ENCODE results near the gene RFTN1.
A peak's percentile ranks its signal among the peaks of the same experiment; 100 is the strongest.

The RFTN1 gene

DNA sequence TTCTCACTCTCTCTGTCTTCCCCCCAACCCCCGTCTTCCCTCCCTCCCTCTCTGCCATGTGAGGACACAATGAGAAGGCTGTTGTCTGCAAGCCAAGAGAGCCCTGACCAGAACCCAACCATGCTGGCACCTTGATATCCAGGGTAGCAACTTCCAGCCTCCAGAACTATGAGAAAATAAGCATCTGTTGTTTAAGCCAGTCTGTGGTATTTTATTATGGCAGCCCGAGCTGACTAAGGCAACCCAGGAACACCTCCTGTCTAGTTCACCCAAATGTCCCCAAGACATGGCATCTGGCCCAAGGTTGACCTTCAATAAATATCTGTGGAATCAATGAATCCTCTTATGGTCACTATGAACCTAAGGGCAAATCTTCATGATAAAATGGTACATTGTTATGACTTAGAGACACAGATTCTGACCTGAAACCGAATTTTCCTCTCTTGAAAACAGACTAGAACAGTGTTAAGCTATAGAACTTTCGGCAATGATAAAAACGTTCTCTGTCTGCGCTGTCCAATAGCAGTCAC is 26.5 kb downstream of the RFTN1 start:
- no peak for DNase-seq (ENCODE audit: low spot score)

DNA sequence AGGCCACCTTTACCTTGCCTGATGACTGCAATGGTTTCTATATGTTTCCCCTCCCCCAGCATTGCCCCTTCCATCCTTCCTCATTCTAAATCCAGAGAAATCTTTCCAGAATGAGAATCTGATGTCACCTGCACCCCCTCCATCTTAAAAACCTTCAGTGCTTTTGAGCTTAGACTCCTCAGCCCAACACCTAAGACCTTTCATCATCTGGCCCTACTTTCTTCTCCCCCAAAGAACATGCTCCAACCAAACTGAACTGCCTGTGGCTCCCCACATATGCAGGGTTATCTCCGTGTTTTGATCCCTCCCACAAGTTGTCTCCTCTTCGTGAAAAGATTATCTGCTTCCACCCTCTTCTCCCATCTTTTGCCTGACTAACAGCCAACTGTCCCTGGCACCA is 27.3 kb downstream of the RFTN1 start:
- no peak for DNase-seq (ENCODE audit: low spot score)

DNA sequence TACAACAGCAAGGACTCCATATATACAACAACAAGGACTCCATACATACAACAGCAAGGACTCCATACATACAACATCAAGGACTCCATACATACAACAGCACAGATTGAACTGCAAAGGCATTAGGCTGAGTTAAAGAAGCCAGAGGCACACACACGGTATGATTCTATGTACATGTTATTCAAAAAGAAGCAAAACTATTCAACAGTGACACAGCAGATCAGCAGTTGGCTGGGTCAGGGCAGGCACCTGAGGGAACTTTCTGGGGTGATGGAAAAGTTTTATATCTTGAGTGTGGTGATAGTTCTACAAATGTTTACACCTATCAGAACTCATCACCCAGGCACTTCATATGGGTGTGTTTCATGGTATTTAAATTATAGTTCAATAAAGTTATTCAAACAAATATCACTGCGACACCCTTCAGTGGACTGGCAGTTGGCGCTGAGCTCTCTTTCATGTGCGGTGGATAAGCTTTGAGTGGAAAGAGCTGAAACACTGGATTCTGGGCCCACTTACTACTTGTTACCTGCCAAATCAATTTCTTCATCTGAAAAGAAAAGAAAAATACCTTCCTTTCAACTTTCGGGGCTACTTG is 28.0 kb downstream of the RFTN1 start:
- DNase-seq (ENCODE audit: low spot score) = no peak

DNA sequence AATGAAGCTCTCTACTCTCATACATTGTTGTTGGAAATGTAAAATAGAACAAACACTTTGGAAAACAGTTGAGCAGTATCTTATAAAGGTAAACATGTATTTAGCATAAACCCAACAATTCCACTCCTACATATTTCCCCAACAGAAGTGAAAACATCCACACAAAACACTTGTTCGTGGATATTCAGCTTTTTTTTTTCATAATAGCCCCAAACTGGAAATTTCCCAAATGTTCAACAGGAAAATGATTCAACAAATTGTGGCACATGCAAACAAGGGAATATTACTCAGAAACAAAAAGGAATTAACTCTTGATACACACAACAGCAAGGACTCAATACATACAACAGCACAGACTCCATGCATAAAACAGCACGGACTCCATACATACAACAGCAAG is 28.5 kb downstream of the RFTN1 start:
- no peak for DNase-seq (ENCODE audit: low spot score)

DNA sequence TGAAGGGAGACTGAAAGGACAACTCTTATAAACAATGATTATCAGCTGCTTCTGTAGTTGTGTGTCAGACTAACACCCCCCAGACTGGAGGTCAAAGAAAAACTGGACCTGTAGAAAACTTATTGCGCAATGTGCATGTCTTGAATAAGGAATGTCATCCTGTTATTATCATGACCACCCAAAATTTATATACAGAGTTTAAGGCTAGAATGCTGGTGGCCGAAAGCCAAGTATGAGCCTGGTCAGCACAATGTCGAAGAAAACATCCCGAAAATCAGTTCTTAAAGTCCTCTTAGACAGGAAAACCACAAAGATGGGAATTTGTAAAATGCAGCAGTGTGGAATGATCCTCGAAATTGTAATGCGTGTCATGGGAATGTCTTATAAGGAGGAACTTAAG is 29.3 kb downstream of the RFTN1 start:
- DNase-seq (ENCODE audit: low spot score) = no peak

DNA sequence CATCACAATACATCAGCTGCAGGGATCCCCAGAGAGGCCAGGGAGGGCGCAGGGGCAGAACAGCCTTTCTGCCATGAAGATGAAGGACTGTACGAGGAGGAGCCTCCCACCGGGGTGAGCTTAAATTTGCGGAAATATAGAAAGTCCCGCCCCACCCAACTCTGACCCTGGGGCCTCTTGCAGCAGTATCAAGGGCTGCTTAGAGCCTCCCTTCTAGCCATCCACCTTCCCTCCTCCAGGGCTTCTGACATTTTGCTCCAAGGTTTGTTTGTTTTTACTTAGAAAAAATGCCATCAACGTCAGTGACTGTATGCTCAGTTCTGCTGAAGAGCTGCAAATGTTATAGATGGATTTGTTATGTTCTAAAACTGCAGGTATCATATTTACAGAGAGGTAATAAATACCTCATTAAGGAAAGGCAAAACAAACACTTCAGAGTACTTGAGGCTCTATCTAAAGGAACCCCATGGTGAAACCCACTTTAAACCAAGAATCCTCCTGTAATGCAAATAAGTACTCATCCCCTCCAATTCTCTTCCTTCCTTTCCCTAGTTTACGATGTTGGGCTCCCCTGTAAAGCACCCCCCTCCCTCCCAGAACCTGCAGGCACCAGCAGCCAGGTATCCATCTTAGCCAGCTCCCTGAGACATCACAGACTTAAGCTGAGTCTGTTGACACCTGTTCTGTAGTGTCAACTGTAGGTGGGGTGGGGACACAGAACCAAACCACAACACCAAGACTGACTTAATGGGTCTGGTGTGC is 30.5 kb downstream of the RFTN1 start:
- peak; percentile 42 for DNase-seq (ENCODE audit: low spot score)

DNA sequence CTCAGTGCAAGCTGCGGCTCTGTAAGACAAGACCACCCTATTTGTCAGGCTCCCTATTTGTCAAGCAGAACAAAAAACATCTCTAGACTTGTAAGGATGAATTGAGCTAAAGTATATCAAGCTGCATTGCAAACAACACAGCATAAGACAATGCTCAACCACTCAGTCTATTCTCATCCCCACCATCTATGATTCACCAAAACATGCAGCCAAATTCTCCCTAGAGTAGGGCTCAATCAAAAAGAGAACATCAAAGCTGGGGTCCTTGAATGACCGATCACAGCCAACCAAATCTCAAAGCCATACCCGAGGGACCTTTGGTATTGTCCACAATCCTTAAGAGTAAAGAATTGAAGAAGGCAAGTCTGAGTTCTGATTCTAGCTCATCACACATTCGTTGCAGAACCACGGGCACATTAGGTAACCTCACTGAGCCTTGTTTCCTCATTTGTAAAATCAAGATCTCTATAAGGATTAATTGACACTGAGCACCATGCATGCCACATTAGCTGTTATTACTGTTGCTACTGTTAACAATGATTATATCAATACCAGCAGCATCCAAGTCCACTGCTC is 31.2 kb downstream of the RFTN1 start:
- no peak for DNase-seq (ENCODE audit: low spot score)

DNA sequence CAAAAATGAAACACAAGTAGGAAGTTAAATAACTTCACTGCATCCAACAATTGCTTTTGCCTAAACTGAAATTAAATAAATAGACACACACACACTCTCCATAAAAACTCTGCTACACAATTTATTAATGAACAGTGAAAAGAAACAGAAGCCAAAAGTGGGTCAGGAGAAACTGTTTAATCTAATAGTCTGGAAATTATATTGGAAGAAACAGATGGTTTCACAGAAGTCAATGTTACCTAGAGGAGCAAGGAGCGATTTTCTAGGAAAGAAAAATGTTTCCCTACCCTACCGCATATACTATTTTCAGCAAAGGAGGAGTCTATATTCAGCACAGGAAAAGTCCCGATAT is 32.0 kb downstream of the RFTN1 start:
- DNase-seq (ENCODE audit: low spot score) = no peak

DNA sequence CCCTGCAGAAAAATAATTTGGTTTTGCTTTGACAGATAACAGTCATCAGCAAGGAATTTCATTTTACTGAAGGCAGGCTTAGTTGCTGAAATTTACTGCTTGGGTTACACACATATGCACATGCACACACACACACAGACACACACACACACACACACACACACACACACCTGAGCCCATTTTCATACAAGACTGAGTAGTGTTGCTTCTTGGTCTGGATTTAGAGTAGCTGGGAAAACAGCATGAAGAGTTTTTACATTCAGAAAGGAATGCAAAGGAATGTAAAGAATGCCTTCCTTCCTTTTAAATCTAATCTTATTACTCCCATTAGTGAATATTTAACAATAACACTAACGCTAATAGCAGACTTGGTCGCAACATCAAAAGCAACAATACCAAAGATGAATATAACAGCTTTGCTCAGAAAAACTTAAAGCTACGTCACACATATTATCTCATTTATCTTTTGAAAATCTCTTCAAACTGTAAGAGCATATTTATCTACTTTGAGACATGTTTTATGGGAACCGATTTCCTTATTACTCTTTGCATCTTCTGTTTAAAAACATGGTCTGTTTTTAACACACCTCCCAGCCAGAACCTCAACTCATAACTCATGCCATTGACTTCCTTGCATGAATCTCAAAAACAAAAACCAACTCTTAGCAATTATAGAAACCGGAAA is 32.5 kb downstream of the RFTN1 start:
- DNase-seq (ENCODE audit: low spot score) = no peak

DNA sequence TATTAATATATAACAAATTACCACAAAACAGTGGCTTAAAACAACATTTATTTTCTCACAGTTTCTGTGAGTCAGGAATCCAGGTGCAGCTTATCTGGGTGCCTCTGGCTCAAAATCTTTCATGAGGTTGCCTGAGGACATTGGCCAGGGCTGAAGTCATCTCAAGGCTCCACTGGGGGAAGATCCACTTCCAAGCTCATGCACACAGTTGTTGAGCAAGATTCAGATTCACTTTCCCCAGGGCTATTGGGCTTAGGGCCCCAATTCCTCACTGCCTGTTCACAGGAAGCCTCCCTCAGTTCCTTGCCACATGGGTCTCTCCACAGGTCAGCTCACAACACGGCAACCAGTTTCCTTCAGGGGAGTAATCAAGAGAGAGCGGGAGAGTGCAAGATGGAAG is 35.0 kb downstream of the RFTN1 start:
- DNase-seq (ENCODE audit: low spot score) = no peak

DNA sequence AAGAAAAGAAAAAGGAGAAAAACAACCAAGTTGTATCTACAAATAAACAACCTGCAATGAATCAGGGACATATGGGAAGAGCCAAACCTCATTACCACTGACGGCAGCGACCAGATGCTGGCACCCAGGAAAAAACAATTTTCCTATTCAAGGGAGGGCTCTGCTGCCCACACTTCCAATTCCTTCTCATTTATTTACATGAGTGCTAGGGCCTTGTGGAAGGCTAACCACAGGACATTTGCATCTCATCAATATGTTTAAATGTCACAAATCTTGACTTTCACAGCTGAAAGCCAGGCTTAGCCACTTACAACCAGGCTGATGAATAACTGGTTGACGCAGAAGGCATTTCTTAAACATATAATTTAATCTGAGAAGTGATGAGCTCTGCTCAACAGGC is 36.0 kb downstream of the RFTN1 start:
- DNase-seq (ENCODE audit: low spot score) = no peak

DNA sequence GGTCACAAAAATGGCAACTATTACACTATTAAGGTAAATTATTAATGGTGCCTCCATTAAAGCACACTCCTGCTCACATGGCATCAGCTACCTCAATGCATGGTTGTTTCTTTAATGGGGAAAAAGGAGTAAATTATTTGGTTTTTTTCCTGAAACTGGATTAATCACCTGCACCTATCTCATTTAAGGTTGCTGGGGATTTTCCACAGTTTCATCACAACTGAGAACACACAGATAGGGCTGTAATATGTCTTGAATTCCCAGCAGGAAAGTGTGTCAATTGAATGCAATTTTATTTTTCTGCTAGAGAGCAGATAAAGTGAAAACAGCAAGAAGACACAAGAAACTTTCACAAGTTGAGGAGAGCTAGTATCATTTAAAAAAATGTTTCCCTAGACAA is 36.4 kb downstream of the RFTN1 start:
- no peak for DNase-seq (ENCODE audit: low spot score)

DNA sequence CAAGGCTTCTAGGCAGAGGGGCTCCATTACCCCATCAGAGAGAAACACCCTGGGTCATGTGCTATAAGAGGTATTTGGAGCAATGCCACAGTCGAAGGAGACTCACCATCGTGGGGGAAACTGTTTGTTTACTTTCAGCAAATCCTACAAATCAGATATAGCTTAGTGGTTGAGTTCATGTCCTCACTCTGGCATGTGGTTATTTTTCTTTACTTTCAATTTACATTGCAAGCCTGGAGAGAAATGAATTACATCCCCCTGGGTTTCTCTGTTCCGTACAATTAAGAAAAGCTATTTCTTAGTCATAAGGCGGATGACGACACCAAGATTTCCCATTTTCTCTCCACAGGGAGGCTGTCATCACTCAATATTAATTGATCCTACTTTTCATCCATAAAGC is 36.9 kb downstream of the RFTN1 start:
- DNase-seq (ENCODE audit: low spot score) = no peak

DNA sequence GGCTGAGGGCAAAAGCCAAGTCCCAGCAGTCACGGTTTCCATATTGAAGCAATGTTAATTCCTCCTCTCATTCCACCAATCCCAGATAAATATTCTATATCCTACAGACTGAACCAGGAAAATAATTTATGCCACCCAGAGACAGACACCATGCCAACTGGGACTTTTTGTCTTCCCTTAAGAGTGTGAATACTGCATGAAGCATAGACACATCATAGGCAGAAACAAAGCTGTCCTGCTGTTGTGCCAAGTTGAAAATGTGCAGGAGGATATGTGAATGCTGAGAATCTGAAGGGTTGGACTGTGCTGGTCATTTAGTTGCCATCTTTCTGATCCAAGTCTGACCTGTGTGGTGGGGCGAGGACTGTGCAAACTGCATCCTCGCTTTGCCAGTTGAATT is 37.7 kb downstream of the RFTN1 start:
- no peak for DNase-seq (ENCODE audit: low spot score)

DNA sequence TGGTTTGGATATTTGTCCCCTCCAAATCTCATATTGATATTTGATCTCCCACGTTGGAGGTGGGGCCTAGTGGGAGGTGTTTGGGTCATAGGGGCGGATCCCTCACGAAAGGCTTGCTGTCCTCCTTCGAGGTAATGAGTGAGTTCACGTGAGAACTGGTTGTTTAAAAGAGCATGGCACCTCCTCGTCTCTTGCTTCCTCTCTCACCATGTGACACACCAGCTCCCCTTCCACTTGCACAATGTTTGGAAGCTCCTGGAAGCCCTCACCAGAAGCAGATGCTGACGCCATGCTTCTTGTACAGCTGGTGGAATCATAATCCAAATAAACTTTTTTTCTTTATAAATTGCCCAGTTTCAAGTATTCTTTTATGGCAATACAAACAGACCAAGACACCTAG is 38.6 kb downstream of the RFTN1 start:
- no peak for DNase-seq (ENCODE audit: low spot score)

DNA sequence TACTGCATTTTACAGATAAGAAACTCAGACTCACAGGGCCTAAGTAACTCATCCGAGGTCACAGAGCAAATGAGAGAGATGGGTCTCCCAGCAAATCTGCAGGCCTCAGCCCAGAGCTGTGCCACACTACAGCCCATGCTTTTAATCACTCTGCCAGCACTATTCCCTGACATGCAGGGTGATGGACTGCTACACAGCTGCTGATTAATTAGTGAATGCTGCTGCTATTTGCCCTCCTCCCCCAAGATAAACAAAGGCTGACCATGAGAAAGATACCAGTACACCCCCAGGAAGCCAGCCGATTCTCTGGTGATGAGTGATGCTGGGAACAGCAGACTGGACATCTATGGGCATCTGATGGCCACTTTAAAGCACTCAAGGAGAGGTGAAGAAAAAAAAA is 39.3 kb downstream of the RFTN1 start:
- no peak for DNase-seq (ENCODE audit: low spot score)

DNA sequence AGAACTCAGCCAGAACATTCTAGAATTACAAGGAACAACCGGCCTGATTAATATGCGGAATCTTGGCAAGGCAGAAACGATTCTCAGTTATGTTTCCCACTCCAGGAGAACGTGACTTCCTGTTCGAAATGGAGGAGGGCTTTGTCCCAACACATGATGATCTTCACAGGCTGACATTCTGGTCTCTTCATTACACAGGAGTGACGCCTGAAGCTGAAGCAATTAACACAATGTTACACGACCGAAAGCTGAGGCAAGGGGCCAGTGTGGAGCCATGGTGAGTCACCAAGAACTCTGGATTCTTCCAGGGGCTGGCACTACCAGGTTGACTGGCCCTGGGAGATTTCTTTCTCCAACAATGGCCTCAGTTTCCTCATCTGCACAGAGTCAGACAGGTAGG is 40.9 kb downstream of the RFTN1 start:
- no peak for DNase-seq (ENCODE audit: low spot score)

DNA sequence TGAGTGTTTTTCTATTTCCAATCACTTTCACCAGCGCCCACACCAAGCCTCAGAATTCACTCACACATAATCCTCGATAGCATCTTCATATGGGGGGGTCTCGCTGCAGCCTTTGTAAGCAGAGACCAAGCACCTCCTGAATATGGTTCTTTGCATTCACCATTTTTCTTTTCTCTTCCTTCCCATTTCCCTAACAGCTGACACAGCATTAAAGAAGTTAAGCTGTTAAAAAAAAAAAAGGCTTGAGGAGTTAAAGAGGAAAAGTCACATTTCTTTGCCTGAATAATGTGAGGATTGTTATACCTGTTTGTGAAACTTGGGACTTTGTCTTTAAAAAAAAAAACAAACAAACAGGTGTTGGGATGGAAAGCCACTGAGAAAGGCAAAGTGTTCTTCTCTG is 41.6 kb downstream of the RFTN1 start:
- no peak for DNase-seq (ENCODE audit: low spot score)

DNA sequence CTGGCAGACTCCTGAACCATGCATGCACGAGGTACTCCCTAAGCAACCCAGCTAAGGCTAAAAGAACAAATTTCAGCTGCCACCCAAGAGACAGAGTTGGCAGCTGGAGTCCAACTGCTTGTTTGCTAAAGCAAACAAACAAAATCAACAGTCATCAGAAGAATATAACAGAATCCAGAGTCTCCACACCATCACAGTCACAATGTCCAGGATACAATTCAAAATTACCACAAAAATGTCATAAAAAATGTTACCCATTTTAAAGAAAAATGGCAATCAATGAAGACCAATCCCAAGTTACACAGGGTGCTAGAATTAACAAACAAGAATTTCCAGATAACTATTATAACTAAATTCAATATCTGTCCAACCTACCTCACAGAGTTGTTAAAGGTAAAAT is 42.9 kb downstream of the RFTN1 start:
- no peak for DNase-seq (ENCODE audit: low spot score)

DNA sequence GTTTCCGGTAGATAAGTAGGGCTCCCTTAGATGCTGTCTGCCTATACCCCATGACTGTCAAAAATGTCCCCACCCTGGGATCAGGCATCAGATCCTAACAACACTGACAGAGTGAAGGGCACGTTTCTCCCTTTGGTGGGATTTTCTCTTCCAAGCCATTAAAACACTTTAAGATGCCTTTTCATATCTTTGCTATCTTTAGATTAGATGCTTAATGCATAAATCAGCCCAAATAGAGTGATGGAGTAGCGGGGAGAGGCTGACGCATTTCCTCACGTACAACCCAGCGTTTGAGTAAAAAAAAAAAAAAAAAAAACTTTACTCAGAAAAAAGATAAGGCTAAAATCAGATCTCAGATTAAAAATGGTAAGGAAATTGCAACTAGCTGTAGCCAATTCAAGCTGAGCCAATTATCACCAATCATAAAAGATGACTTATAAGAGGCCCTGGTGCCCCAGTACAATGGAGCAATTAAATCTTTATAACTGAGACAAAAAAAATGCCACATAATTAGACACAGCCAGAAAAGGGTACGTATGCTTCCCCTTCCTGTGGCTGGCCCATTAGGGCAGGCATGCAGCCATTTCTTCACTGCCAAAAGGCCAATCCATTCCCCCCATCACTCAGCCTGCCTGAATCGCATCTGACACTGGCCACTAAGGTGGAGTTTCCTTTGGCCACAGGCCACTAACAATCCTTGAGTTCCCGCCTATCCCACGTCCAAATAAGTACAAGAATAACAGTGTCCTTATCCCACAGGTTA is 45.0 kb downstream of the RFTN1 start:
- DNase-seq (ENCODE audit: low spot score) = no peak

DNA sequence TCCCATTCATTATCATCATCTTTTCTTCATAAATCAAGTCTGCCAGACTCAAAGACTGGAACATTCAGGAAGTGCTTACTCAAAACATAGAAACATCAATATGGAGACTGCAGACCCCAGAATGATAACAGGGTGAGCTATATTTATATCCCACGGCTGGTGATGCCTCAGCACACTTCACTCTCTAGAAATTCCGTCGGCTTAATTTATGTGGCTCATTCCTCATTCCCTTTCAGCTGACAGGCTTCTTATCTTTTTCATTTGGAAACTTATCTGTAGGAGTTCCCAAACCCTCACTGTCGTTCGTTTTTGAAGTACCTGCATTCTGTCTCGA is 45.5 kb downstream of the RFTN1 start:
- no peak for DNase-seq (ENCODE audit: low spot score)

DNA sequence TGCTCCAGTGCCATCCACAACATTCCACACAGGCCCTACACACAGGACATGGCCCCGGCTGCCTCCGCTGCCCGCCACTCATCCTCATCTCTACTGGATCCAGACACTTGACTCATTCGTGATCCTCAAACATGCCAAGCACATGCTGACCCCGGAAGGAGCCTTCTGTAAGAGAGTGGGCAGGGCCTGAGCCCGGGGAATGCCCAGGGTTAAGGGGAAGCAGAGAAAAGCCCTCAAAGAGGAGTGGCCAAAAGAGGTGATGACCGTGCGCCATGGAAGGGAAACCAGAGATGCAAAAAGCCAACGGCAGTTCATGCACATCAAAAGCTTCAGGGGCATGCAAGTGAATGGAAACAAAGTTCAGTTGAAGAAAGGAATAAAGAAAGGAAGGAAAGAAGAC is 46.1 kb downstream of the RFTN1 start:
- no peak for DNase-seq (ENCODE audit: low spot score)

DNA sequence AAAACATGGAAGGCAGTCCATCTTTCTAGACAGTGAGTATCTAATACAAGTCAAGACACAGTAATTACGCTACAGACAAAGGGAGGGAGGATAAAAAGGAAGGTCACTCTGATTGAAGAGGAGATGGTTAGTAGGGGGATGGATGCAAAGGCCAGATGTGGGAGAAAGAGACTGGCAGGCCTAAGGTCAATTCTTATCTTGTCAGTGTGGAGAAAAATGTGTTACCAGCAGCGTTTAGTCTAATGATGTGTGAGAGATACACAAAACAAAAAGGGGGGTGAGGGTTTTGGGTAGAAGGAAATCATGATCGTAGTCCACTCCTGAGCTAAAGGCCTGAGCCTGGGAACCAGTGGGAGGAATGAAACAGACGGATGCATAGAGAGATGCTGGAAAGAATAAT is 46.7 kb downstream of the RFTN1 start:
- no peak for DNase-seq (ENCODE audit: low spot score)
